HG02885 (cell line): ENCODE results near the gene OGA.

Experiments used
- ATAC-seq: cut with Tn5 transposase; IDR thresholded peaks from one replicate; pipeline ENCODE4 v1.9.1; 2021; ENCODE audit warnings: mild to moderate bottlenecking; ENCODE audit not compliant: unreplicated experiment, poor library complexity

OGA gene

DNA sequence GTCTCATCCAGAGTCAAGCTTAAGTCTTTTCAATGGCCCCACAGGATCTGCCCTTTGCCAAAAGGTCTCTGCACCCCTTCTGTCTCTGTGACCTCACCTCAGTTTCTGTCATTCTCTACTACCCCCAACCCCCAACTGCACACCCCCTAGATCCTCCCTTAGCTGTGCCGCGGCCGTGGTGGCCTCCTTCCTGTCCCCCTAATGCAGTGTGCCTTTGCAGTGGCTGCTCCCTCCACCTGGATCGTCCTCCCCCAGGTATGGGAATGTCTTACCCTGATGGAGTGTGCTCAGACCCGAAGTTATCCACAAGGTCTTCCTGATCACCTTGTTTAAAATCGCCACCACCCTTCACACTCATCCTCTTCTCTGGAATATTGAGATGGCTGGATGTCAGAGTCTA is 51.9 kb downstream of the OGA start:
- no peak for ATAC-seq

DNA sequence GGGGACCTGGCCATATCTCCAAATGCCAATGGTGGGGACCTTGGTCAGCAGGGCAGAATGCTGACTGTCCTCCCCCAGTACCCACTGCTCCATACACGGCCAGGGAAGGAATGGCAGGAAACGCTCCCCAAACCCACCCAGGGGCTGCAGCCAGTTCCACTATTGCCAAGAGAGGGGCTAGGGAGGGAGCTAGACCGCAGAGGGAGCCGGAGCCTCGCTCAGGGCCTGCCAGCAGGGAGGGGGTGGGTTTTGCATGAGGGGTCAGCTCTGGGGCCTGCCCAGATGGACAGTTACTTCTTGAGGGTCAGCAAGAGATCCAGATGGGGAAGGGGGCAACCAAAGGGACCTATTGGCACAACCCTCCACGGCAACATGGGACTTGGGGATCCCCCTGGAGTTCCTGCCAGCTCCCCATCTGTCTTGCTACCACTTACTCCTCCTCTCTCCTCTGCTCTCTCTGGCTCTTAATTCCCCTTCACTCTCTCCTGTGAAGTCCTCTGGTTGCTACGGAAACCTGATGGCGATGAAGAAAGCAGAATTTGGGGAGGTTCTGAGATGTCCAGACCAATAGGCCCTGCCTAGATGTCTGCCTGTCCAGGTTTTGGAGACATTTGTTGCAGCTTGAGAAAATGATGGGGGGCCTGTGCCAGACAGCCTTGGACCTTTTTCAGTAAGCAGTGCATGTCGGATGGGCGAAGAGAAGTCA is 55.0 kb downstream of the OGA start:
- no peak for ATAC-seq

DNA sequence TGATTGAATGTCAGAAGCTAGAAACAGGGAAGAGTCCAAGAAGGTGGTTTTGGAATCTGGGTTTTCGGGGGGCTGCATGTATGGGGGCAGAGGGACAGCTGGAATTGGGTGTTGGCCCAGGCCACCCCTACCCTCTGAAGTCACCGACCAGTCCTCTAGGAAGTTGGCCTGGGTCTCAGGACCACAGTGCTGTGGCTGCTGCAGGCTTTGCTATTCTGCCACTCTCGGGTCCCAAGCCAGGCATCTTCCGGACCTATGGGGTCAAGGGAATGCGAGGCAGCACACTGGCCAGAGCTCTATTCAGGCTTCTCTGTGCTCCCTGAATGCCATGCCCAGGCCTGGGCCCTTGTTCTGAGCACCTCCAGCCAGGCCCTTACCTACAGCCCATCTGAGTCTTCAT is 55.5 kb downstream of the OGA start:
- no peak for ATAC-seq

DNA sequence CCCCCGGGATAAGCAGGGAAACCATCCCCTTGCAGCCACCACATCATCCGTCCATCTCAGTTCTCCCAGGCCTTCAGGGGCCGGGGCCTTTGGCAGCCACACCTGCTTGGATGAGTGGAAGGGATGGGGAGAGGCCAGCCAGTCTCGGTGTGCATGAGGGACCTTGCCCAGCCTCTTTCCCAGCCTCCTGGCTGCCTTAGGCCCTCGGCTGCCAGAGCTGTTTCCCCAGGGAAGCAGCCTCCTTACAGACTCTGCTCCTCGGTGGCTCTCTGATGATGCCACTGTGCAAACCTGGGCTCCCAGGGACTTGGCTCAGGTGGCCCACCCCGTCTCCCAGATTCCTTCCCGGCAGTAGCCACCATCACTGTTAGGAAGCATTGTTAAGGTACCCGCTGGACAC is 57.0 kb downstream of the OGA start:
- ATAC-seq: no peak

DNA sequence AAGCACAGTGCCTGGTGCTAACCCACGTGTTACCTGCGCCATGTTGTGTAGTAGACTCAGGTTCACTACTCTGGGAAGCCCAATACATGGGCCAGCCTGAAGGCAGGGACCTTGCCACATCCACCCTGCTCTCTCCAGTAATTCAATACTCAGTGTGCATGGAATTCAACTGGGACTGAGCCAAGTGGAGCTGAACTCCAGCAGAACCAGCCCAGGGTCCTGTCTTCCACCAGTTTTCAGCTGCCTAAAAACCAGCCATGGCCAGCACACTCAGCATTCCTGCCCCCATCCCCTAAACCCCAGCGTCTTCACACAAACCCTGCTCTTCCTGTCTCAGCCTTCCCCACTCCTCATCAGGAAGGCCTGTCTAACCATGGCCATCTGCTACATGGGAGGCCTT is 57.7 kb downstream of the OGA start:
- no peak for ATAC-seq

DNA sequence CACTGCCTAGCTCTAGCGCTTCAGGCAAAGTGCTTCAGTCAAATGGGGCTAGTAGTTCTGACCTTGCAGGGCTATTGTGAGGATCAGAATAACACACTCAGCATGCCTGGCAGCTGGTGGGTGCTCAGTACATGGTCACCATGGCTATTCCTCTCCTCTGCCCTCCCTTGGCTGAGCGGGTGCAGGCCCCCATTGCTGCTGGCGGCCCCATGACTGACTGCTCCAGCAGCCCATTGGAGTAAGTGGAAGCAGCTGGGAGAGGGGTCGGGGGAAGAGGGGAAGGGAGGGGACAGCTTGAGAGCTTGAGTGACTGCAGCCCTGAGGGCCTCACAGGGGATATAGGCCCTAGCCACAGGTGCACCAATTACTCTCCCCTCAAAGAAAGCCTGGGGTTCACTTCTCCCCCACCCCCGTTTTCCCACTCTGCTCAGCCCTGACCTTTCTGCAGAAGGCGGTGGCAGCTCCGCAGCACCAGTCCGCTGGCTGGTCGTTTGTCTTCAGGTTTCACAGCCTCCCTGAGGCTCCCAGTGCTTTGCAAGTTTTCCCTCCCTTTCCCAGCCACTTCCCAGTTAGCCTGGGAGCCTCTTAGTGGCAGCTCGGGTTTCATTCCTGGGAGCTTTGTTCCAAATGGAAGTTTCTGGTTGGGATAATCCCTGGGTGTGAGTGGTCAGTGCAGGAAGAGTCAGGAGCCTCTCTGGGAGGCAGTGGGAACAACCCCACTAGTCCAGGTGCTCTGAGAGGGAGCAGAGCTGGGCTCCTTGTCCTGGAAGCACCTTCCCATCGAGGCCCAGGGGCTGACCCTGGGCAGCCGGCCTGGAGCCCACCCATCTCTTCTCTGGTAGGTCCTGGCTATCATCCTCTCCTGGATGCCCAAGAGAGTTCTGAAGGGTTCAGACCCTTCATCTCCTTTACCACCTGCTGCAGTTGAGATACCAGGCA is 58.7 kb downstream of the OGA start:
- ATAC-seq: no peak

DNA sequence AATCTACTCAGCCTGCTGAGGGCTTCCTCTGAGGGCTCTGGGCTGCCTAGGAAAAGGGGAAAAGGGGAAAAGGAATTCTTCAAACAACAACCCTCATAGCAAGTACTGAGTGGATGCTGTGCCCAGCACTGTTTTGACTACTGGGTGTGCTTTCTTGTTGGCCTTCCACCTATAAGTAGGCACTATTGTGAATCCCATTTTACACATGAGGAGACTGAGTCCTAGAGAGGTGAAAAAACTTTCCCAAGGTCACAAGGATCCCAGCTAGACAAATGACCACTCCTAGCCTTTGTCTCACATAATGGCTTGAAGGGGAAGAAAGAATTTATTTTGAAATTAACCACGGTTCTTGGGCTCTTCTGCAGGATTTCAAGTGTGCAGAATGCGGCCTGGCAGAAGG is 59.4 kb downstream of the OGA start:
- ATAC-seq: no peak

DNA sequence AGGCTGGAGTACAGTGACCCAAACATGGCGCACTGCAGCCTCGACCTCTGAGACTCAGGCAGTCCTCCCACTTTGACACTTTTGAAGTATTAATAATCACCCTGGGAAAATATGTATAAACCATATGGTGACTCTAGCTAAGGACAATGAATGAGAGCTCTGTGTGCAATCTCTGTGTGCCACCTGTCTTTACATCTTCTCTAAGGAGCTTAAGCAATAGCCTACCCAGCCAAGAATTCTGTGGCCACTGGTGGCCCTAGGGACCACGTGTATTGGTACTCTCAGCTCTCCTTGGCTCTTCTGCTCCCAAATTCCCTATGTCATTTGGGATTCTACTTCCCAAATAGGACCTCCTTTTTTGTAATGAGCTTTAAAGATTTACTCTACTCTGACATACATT is 66.0 kb downstream of the OGA start:
- ATAC-seq: no peak

DNA sequence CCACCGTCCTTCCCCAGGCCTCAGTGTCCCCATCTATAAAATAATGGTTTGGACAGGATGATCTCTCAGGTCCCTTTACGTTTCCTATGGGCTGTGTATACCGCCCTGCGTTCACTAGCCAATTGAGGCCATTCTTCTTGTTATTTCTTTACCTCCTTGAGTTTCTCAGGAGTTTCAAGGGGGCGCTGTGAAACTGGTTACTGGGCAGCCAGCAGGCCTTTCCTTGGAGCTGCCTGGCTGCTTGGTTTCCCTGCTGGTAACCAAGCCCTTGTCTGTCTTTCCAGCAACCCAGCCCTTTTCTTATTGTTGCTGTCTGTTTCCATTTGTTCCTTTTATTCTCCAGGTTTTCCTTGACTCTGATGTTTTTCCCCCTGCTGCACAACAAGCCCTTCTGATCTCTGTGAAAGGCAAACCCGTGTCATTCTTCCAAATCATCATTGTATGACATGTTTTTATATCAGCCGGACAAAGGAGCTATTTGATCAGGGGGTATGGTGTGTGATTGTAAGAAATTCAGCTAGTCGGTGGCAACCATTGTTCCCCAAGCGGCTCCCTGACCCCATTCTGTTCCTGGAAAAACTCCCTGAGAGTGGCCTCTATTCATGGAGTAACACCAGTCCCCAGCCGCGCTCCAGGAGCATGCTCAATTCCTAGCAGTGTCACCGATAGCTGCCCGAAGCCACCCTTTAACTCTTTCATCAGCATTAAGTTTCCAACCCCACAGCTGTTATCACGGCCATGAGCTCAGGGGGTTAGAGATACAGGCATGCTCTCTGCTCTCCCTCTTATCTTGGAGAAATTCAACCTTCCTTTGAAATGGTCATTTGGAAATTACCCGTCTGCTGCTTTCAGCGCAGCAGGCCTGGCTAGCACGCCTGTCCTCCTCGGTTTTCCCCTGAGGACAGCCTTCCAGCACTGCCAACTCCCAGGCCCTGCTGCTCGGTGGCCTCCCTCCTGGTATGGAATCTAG is 68.9 kb downstream of the OGA start:
- ATAC-seq: no peak

DNA sequence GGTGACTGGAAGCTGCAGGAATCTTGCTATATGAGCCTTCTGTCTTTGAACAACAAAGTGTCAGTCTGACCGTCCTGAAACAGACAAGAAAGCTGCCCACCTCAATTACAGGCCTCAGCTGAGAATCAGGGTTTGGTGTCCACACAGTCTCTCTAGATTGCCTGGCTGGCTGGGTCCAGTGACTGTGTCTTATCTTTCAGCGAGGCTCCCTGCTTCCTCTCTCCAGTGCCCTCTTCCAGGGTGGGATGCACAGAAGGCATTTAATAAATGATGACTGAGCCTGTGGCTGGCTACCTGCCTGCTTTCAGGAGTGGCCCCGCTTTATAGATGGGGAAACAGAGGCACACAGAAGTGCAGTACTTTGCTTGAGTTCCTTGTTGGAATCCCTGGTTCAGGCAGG is 69.7 kb downstream of the OGA start:
- ATAC-seq: no peak

DNA sequence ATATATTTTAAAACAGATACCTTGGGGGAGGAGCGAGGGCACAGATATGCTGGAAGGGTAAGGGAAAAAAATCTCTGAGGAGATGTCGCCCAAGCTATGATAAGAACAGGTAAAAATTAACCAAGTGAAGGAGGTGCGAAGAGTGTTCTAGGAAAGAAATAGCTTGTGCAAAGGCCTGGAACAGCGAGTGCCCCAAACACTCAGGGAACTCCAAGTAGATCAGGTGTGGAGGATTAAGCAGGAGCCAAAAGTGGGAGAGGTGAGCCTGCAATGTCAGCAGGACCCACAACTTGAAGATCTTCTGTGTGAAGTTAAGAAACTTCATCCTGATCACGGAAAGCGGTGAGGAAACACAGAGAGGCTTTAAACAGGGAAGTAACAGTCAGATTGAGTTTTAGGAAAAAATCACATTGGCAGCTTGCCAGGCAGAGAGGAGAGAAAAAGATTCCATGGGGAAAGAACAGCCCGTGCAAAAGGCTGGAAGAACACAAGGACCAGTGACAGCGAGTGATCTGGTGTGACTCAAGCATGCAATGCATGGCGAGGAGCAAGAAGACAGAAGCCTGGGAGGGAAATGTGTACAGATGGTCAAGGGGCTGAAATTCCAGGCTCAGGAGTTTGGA is 73.1 kb downstream of the OGA start:
- ATAC-seq: no peak

DNA sequence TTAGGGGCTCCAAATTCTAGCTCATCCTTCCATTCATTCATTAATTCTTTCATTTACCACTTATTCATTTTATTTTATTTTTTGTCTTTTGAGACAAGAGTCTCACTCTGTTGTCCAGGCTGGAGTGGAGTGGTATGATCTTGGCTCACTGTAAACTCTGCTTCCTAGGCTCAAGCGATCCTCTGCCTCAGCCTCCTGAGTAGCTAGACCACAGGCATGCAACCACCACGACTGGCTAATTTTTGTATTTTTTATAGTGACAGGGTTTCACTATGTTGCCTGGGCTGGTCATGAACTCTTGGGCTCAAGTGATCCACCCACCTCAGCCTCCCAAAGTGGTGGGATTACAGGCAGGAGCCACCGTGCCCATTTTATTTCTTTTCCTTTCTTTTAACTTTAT is 74.0 kb downstream of the OGA start:
- ATAC-seq: no peak

DNA sequence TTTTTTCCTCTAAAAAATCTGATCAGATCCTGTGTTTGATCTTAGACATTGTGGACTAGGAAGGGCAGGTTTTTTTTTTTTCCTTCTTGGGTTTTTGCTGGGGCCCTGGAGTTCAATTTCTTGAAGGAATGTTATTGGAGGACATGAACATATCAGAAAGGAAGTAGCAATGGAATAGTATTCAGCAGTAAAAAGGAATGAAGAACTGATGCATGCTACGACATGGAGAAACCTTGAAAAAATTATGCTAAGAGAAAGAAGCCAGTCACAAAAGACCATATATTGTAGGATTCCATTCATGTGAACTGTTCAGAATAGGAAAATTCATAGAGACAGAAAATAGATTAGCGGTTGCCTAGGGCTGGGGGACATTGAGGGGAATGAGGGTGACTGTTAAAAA is 76.3 kb downstream of the OGA start:
- ATAC-seq: no peak

DNA sequence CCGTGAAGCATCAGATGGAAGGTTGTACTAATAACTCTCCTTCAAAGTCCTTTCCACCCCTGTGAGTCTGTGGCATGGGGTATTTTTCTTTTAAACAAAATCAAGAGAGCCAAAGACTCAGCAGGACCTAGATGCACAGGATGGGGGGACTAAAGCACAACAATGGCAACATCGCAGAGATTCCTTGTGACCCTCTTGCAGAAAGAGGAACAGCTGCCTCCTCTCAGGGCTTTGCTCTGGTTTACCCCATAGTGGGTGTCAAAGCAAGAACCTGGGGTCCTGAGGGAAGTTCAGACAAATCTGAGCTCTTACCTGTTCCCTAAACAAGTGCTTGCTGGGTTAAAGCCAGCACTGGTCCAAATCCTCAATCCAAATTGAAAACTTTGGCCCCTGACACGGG is 81.6 kb downstream of the OGA start:
- ATAC-seq: no peak
